ENCODE measurements around the gene XPC.
A peak's percentile ranks its signal among the peaks of the same experiment; 100 is the strongest.

The XPC gene

DNA sequence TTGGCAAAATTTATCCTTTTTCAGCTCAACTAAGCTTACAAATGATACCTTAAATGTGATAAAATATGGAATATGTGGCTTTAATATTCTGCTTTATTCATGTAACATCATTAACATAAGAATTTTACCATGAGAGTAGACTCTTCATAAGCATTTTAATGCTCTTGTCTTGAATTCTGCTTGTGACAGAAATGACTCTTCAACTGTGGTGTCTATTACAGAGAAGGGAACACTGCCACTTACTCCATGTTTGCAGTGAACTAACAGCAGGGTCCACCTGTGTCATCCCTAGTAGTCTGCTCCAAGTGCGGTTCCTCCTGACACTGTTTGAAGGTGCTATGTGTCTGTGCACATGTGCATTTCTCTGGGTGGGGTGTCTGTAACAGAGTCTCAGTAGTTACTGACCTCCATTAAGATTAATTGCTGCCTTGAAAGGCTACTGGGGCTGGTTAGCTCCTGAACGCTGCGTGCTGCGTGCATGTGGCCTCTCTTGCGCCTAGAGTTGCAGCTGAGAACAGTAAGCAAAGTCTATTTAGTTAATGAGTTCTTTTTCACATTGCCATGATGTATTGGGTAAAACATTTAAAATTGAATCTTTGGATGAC lies 8.6 kb upstream of the XPC start:
- no peak for DNase-seq (ENCODE audit: low read depth)
- TF ChIP-seq, protein P1, sequence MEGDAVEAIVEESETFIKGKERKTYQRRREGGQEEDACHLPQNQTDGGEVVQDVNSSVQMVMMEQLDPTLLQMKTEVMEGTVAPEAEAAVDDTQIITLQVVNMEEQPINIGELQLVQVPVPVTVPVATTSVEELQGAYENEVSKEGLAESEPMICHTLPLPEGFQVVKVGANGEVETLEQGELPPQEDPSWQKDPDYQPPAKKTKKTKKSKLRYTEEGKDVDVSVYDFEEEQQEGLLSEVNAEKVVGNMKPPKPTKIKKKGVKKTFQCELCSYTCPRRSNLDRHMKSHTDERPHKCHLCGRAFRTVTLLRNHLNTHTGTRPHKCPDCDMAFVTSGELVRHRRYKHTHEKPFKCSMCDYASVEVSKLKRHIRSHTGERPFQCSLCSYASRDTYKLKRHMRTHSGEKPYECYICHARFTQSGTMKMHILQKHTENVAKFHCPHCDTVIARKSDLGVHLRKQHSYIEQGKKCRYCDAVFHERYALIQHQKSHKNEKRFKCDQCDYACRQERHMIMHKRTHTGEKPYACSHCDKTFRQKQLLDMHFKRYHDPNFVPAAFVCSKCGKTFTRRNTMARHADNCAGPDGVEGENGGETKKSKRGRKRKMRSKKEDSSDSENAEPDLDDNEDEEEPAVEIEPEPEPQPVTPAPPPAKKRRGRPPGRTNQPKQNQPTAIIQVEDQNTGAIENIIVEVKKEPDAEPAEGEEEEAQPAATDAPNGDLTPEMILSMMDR (IDR thresholded peaks at IDR 0.05; ENCODE audit: low read depth, low read length, missing control alignments), result no peak
- no peak overlapping the region for H3K4me3 ChIP-seq (ENCODE audit: low read depth, low read length)

DNA sequence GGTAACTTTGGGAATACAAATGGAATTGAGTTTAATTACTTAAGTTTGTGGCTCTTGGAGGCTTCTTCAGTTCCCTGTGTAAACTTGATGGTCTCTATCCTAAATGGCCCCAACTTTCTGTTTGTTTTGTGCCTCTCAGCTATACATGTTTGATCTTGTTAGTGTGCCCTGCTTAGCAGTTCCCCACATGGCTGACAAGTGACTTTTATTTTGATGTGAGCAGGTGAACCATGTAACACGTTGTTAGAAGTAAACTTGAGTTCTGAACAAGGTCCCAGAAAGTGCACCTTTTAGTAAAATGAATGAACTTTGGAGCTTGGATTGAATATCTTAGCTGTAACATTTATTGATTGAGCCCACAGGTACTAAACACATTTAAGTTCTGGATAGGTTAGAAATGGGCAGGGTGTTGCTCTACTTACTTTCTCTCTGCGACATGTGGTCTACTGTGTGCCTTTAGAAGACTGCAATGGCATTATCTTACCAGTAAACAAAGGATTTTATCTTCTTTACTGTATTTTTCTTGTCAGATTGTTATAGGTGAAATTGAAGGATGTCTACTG lies 4.7 kb upstream of the XPC start:
- no peak overlapping the region for H3K4me3 ChIP-seq (ENCODE audit: low read depth, low read length)
- TF ChIP-seq, protein P1 (IDR thresholded peaks at IDR 0.05; ENCODE audit: low read depth, low read length, missing control alignments), result no peak
- DNase-seq (ENCODE audit: low read depth), result no peak

- TF ChIP-seq, protein P1 (IDR thresholded peaks at IDR 0.05; ENCODE audit: low read depth, low read length, missing control alignments), result no peak
- DNase-seq (ENCODE audit: low read depth), result no peak
- no peak overlapping the region for H3K4me3 ChIP-seq (ENCODE audit: low read depth, low read length)
Observed at GRCh38 chr3:14181253-14181652, 2.9 kb upstream of the XPC start.

DNA sequence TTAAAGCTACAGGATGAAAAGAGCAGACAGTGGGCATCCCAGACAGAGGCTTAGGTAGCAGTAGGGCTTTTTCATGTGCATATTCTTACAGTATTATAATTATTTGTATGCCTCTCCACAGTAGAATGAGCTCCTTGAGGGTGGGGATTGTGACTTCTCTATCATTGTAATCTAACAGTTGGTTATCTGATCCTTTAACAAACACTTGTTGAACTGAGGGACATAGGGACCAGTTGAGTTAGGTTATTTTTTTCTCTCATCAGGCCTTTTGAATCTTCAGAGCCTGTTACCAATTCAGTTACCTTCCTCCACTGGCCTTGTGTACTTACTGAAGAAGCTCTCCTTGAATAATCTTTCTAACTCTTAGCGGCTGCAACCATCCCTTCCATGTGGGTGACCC lies 1.4 kb upstream of the XPC start:
- peak overlapping the region; percentile 63 for H3K4me3 ChIP-seq (ENCODE audit: low read depth, low read length)
- TF ChIP-seq, protein P1 (IDR thresholded peaks at IDR 0.05; ENCODE audit: low read depth, low read length, missing control alignments), result no peak
- no peak for DNase-seq (ENCODE audit: low read depth)

DNA sequence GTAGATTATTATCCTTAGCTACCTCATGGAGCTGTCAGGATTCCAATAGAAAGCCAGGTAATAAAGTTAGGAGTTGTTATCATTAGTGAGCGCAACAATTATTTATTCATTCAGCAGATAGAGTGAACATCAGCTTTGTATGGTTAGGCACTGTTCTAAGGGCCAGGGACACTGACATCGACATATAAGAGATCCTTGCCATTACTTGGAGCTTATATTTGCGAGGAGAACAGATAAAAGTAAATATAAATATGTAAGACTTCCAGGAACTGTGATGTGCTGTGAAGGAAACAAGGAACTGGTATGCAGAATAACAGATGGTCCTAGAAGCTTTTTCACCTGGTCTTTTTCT lies 689 bp upstream of the XPC start:
- TF ChIP-seq, protein P1 (IDR thresholded peaks at IDR 0.05; ENCODE audit: low read depth, low read length, missing control alignments), result no peak
- no peak for DNase-seq (ENCODE audit: low read depth)
- peak overlapping the region; percentile 63 for H3K4me3 ChIP-seq (ENCODE audit: low read depth, low read length)

- DNase-seq (ENCODE audit: low read depth), result no peak
- H3K4me3 ChIP-seq (ENCODE audit: low read depth, low read length), result peak overlapping the region; percentile 63
- TF ChIP-seq, protein P1 (IDR thresholded peaks at IDR 0.05; ENCODE audit: low read depth, low read length, missing control alignments), result no peak
Observed at GRCh38 chr3:14177580-14178246, 688 bp downstream of the XPC start.
